GM23248 (cell line): ENCODE data around the gene LRG1.

Source experiments
- EZH2 ChIP-seq: fragments of 200-600 bp; sonication (generic); IDR thresholded peaks from 2 replicates; pipeline ENCODE4 v1.6.1; 2018; ENCODE audit warnings: antibody characterized with exemption, mild to moderate bottlenecking; ENCODE audit not compliant: insufficient read depth, poor library complexity, severe bottlenecking
- EZH2phosphoT487 ChIP-seq: fragments of 200-600 bp; sonication (generic); IDR thresholded peaks from 2 replicates; pipeline ENCODE4 v1.6.1; 2018; ENCODE audit warnings: antibody characterized with exemption, moderate library complexity, mild to moderate bottlenecking, low read depth; ENCODE audit not compliant: insufficient read depth

DNA sequence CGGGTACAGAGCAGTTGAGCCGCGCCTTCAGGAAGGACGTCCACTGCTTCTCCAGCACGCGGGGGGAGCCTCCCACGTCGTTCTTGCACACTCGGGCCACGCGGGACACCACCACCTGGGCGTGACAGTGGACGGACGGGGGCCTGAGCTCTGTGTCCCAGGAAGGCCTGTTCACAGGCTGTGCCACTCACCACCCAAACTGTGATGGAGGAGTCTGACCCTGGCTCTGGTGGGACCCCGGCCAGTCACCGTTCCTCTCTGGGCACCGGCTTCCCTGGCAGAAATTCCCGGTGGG is 12.6 kb upstream of the LRG1 start:
- TF ChIP-seq EZH2 (no peak), EZH2phosphoT487 (no peak)
